GM18517 (cell line): Measurements from ENCODE around the gene ANKRD39.

Source experiments
- ATAC-seq: cut with Tn5 transposase; IDR thresholded peaks from one replicate; pipeline ENCODE4 v1.9.1; 2021; ENCODE audit warnings: mild to moderate bottlenecking, moderate library complexity; ENCODE audit not compliant: unreplicated experiment

Gene ANKRD39

GRCh38 chr2:96831679-96832078 is 26.1 kb downstream of the ANKRD39 start:
- ATAC-seq = no peak

GRCh38 chr2:96830044-96830562 is 27.7 kb downstream of the ANKRD39 start:
- no peak for ATAC-seq

GRCh38 chr2:96828874-96829273 is 28.9 kb downstream of the ANKRD39 start:
- ATAC-seq = no peak

- ATAC-seq = no peak
Observed at GRCh38 chr2:96828436-96828835, 29.4 kb downstream of the ANKRD39 start.

GRCh38 chr2:96826546-96827278 is 31.1 kb downstream of the ANKRD39 start:
- no peak for ATAC-seq

GRCh38 chr2:96825057-96825456 is 32.8 kb downstream of the ANKRD39 start:
- no peak for ATAC-seq

- no peak for ATAC-seq
Observed at GRCh38 chr2:96824079-96824870, 33.5 kb downstream of the ANKRD39 start.

GRCh38 chr2:96823198-96823597 is 34.6 kb downstream of the ANKRD39 start:
- no peak for ATAC-seq

- ATAC-seq = no peak
Observed at GRCh38 chr2:96822786-96823185, 35.0 kb downstream of the ANKRD39 start.

- ATAC-seq = no peak
Observed at GRCh38 chr2:96821113-96821675, 36.6 kb downstream of the ANKRD39 start.

GRCh38 chr2:96819876-96820511 is 37.8 kb downstream of the ANKRD39 start:
- no peak for ATAC-seq

- no peak for ATAC-seq
Observed at GRCh38 chr2:96819128-96819875, 38.5 kb downstream of the ANKRD39 start.

GRCh38 chr2:96817882-96818281 is 39.9 kb downstream of the ANKRD39 start:
- ATAC-seq = no peak

GRCh38 chr2:96816836-96817702 is 40.7 kb downstream of the ANKRD39 start:
- no peak for ATAC-seq

GRCh38 chr2:96816127-96816835 is 41.5 kb downstream of the ANKRD39 start, which contains the start of gene CNNM3:
TSS of gene CNNM3 (plus strand) at chr2:96816268. CDS start at chr2:96816278, 10 bp downstream.
- peak; percentile 76 for ATAC-seq

- ATAC-seq = no peak
Observed at GRCh38 chr2:96815326-96816126, 42.3 kb downstream of the ANKRD39 start.

- ATAC-seq = no peak
Observed at GRCh38 chr2:96813656-96814055, 44.2 kb downstream of the ANKRD39 start.

GRCh38 chr2:96811917-96812316 is 45.9 kb downstream of the ANKRD39 start:
- ATAC-seq = no peak
